ENCODE measurements around the gene MRAS.
"Not testable (repeated sequence)": the region's sequence is repeated elsewhere in the genome, so short reads cannot be mapped to it uniquely, and the experiment has no call there.

MRAS gene

DNA sequence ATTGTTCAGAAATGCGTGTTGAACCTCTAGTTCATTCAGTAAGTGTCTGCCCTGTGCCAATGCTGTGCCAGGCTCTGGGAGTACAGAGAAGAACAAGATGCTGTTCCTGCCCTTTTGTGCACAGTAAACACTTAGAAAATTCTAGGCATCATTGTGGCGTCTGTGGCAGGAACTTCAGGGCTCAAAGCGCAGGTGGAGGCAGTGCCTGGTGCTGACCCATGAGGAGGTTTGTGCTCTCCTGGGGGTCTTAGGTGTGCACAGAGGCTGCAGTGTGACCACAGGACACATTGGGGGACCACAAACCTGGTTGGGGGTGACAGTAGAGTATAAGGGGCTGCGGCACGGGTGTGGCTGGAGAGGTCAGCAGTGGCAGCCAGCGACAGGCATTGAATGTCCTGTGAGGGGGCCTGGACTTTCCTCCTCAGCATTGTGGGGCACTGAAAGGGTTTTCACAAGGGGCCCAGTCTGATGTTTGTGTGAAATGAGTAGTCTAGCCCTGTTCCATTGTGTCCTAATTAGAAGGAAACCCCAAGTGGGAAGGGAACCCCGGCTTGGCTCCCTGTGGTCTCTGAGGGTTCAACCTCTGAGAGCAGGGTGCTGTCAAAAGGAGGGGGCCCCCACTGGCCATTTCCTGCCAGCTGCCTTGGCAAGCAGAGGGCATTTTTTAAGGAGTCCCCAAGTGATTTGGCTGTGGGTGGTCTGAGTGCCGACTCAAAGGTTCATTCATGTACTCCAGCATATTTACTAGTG, 20.9 kb downstream of the MRAS start:
- no peak for DNase-seq

- DNase-seq = no peak
Observed at GRCh38 chr3:138370321-138370720, 21.9 kb downstream of the MRAS start.

- DNase-seq = no peak
Observed at GRCh38 chr3:138371070-138371965, 22.9 kb downstream of the MRAS start.

DNA sequence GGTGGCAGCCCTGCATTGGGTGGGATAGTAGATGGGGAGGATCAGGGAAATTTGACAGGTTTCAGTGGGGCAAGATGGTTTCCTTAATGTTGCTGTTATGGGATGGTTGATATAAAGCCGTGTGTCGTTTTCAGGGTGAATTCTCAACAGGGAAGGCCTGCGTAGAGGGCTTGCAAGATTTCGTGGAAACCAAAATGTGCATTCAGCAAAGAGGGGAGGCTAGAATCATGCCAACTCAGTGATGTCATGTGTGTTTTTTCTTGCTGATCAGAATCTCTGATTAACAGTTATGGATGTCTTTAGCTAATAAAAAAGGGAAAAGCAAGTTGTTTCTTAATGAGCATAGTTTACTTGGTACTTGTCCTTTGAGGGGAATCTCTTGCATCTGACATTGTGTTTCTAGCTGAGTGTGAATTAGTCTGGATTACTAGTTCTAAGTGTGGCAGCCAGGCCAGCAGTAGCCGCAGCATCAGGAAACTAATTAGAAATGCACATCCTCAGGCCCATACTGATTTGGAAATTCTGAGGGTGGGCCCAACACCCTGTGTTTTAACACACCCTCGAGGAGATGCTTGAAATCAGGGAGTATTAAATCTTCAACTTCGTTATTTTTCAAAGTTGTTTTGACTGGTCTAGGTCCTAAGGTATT, 24.8 kb downstream of the MRAS start:
- DNase-seq = no peak

- no peak for DNase-seq
Observed at GRCh38 chr3:138373736-138374094, 25.3 kb downstream of the MRAS start.

DNA sequence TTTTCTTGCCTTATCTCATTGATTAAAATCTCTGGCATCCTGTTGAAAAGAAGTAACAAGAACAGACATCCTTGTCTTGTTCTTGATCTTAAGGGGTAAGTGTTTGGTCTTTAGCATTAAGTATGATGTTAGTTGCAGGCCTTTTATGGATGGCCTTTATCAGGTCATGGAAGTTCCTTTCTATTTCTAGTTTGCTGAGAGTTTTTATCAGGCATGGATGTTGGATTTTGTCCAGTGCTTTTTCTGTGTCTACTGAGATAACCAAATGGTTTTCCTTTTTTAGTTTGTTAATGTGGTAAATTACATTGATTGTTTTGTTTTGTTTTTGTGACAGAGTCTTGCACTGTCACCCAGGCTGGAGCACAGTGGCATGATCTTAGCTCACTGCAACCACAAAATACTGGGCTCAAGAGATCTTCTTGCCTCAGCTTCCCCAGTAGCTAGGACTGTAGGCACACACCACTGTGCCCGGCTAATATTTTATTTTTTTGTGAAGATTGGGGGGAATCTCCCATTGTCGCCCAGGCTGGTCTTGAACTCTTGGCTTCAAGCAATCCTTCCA, 26.3 kb downstream of the MRAS start:
- no peak for DNase-seq

DNA sequence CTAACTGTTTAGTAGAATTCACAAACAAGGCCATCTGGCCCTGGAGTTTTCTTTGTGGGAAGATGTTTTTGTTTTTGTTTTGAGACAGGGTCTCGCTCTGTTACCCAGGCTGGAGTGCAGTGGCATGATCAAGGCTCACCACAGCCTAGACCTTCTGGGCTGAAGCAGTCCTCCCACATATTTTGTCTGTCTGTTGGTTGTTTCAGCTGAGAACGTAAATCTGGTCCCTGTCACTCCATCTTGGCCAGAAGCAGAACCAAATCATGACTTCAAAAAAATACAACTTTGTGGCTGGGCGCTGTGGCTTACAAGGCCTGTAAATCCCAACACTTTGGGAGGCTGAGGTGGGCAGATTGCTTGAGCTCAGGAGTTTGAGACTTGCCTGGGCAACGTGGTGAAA, 27.1 kb downstream of the MRAS start:
- DNase-seq = no peak

DNA sequence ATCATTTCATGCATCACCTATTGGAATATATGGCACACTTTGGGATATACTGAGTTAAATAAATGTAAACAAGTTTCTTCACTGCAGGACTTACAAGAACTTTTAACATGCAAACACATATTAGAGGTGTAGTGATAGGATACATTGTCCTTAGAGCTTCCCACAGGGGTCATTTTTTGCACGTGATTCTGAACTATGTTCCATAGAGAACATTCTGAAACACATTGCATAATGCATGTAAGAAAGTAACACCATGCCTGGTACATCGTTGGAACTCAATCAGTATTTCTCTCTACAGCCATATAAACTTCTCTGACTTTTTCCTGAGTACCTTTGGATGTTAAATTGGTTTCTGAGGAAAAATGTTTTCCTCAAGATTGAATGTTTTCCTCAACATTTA, 28.3 kb downstream of the MRAS start:
- no peak for DNase-seq

DNA sequence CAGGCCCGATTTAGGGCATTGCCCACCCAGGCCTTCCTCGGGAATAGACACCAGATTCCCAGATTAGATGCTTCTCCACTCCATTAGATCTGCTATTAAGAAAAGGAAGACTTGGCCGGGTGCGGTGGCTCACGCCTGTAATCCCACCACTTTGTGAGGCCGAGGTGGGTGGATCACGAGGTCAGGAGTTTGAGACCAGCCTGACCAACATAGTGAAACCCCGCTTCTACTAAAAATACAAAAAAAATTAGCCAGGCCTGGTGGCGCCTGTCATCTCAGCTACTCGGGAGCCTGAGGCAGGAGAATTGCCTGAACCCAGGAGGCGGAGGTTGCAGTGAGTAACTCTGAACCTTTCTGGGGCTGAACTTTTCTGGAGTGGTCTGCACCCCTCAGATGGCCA, 28.8 kb downstream of the MRAS start:
- not testable (repeated sequence) for DNase-seq

DNA sequence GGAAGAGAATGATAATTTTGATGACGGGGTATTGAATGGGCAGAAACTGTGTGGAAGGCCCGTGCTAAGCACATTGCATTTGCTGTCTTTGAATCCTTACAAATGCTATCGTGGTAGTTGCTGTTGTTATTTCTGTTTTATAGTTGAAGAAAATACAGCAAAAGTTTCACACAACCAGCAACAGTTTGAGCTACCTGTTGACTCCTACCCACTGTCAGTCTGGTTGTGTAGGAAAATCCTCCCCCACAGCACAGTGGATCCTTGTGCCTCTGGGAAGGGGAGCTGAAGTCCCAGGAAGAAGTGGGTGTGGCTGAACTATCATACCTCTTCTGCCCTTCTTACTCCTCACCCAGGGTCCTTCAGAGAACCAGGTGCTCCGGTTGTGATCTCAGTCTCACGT, 29.4 kb downstream of the MRAS start:
- DNase-seq = no peak

DNA sequence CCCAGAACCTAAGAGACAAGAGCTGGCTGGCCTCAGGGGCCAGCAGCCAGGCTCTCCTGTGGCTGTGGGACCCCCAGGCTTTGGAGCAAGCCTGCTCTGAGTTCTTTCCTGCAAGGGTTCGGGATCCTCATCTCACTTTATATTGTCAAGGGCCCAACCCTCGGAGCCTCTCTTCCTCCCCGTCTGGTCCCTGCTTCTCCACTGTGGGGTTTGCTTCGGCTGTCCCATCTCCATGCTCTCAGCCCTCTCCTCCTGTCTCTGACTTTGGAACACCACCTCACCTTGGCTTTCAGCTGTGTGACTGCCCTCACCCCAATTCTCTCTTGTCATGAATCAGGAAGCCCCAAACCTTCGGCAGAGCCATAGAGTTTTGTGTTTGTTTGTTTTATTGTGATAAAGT, 30.0 kb downstream of the MRAS start:
- no peak for DNase-seq

DNA sequence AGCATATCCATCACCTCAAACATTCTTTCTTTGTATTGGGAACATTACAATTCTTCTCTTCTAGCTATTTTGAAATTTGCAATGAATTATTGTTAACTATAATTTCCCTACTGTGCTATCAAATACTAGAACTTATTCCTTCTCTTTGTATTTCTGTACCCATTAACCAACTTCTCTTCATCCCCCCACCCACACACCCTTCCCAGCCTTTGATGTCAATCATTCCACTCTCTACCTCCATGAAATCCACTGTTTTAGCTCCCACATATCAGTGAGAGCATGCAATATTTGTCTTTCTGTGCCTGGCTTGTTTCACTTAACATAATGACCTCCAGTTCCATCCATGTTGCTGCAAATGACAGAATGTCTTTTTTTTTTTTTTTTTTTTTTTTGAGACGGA, 30.6 kb downstream of the MRAS start:
- DNase-seq = no peak

DNA sequence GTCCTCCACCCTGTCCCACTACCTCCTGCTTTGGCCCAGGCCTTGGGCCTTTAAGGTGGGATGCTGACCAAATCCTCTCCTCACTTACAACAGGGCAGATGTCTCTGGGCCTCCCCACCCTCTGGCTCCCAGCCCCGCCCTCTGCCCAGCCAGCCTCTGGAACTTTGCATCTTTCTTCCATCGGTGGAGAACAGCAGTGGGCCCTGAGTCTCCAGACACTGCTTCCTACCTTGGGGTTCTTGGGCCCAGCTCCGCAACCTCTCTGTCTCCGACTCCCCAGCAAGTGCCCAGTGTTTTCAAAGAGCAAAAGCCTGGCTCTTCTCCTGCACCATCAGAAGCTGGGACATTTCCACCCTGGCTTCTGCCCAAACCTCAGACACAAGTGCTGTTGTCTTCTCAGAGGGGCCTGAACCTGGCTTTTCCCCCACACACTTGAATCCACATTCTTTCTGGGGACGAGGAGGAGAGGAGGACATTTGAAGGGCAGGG, 33.1 kb downstream of the MRAS start:
- DNase-seq = no peak

- no peak for DNase-seq
Observed at GRCh38 chr3:138381950-138382715, 33.8 kb downstream of the MRAS start.

- DNase-seq = no peak
Observed at GRCh38 chr3:138383715-138384465, 35.5 kb downstream of the MRAS start.

DNA sequence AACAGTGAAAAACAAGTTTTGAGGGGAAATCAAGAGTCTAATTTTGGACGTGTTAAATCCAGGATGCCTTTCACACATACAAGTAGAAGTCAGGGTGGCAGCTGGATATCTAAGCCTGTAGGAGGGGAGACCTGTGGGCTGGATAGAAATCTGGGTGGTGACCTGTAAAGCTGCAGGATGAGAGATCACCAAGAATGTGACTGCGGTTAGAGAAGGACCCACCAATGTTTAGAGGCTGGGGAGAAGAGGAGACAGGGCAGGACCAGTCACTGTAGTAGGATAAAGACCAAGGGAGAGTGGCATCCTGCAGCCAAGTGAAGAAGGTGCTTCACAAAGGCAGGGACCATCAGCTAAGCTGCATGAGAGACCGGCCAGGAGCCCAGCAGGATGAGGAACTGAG, 36.2 kb downstream of the MRAS start:
- DNase-seq = no peak

DNA sequence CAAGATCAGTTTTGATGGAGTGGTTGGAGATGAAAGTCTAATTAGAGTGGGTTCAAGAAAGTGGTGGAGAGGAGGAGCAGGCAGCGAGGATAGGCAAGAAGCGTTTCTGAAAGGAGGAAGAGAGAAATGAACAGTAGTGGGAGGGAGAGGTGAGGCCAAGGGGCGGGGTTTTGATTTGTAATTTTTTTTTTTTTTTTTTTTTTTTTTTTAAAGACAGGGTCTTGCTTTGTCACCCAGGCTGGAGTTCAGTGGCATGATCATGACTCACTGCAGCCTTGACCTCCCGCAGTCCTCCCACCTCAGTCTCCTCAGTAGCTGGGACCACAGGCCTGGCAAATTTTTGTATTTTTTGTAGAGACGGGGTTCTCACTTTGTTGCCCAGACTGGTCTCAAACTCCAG, 36.6 kb downstream of the MRAS start:
- no peak for DNase-seq

DNA sequence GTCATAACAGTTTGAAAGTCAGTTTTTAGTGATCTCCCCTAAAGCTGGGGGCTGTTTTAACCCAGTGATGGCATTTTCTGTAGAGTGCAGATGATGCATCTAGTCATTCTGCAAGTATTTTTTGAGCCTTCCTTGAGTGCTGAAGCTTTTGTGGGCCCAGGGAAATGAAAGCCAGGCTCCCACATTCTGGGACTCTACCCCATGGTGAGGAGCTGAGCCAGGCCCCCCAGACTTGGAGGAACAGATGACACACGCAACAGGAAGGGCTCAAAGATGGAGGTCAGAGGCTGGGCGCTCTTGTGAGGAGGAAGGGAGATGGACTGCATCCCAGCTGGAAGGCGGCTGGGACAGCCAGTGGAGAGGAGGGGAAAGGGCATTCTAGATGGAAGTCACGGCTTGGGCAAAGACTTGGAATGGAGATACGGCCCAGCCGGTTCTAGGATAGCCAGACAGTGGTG, 40.8 kb downstream of the MRAS start:
- DNase-seq = no peak

GRCh38 chr3:138389841-138390581, 41.6 kb downstream of the MRAS start:
- DNase-seq = peak; percentile 67

DNA sequence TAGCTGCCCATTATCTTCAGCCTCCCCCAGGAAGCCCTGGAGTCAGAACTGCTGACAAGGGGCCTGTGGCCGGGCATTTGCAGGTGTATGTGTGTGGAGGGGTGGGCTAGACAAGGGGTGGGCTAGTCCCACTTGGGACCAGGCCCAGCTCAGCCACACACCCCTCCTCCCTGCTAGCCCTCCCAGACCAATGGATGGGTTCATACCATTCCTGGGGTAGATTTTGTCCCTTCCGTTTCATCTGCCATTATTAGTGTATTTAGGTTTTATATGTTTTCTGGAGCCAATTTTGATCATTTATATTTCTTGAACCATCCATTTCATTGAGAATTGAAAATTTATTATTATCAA, 42.2 kb downstream of the MRAS start:
- DNase-seq = no peak

GRCh38 chr3:138394156-138394555, 45.8 kb downstream of the MRAS start:
- no peak for DNase-seq
